D341Med (cell line): Measurements from ENCODE around the gene PTPRN.
"Not testable (repeated sequence)": the region's sequence is repeated elsewhere in the genome, so short reads cannot be mapped to it uniquely, and the experiment has no call there.

Source experiments
- DNase-seq: peaks from one replicate; pipeline ENCODE4 v3.0.0; 2012; ENCODE audit warnings: low spot score

The PTPRN gene

DNA sequence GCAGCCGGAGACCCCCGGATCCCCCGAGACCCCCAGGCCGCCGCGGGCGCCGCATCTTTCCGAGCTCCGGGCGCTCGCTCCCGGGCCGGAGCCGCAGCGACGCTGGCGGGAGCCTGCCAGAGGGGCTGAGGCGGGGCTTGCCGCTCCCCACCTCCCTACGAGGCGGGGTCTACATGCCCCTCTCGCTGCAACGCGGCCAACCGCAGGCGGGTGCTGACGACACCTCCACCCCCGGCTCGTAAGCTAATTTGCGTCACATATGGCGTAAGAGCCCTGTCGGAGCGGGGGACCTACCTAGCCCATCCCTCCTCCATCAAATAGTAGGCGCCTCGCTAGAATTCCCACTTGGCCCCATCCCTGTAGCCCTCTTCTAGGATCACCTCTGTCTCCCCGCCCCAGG lies at the start of gene PTPRN:
TSS of gene PTPRN (minus strand) at position 124 of the 400 bp plus-strand sequence. CDS start at position 55, 69 bp downstream.
- peak; percentile 82 for DNase-seq

DNA sequence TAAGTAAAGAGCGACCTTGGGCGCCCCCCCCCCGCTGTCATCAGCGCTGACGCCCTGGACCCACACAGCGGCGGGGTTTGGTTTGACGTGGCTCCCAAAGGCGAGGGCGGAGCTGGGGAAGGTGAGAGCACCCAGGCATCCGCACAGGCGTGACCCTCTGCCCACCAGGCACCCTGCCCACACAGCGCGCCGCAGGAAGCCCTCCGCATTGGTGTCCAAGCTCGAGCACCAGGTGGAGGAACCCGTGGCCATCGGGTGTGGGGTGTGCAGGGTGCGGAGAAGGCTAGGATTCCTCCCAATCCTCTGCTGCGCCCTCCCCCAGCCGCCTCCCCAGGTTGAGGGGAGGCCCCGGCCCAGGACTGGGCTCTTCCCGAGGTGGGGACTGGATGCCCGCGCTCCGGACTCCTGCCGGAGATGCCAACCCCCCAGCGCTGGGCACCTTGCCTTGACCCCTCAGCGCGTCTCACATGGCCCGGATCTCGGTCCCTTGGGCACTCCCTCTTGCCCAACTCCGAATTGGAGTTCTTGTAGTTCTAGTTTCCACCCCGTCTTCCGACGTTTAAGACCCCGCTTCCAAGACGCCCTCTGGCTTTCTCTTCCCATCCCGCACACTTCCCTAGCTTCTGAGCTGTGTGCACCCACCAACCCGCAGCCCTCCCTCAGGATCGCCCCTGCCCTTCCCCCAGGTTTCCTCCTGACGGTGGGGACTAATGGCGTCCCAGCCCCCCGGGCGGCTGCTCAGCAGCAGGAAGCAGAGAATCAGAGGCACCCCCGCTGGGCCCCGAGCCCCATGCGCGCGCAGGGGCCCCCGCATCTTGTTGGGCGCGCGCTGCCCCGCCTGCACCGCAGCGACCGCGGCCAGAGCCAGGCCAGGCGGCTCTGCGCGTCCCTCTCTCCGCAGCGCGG lies 49.2 kb upstream of the PTPRN start:
- DNase-seq, result peak; percentile 51

DNA sequence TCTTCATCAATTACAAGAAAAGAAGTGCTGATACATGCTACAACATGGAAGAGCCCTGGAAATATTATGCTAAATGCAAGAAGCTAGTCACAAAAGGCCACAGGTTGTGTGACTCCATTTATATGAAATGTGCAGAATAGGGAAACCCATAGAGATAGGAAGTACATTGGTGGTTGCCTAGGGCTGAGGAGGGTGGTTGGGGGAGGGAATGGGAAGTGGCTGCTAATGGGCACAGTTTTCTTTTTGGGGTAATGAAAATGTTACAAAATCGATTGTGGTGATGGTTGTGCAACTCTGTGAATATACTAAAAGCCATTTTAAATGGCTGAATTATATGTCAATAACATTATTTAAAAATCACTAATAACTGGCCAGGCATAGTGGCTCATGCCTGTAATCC lies 47.6 kb upstream of the PTPRN start:
- DNase-seq, result no peak

DNA sequence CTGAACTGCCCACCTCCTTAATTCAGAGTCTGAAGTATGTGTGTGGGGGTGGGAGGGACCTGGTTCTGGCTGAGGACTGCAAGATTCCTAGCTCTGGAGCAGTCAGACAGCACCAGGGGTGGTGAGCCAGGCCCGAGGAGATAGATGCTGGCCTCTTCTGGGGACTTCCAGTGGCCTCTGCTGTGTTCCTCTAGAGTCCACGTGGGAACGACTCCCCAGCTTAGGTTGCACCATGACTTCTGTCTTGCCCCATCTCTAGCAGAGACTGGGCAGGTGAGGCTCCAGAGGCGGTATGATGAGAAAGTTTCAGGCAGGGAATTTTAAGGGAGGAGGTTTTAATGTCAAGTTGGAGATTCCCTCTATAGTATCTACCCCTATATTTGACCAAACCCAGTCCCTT lies 45.4 kb upstream of the PTPRN start:
- DNase-seq, result peak; percentile 2

DNA sequence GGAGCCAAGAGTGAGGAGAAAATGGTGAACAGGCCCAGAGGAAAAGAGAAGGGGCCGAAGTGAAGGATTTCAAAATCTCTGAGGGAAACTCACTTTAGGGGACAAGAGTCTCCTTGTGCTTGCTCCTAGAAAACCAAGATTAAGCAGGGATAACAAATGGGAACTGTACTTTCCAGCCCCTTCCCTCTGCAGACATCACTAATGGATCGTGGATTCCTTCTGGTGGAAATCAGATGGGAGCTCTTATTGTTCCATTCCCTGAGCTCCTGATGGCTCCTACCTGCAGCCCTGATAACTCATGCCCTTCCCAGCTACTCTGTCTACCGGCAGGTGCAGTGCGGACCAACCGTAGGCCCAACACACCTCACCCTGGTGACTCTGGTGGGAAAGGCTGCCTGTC lies 43.9 kb upstream of the PTPRN start:
- no peak for DNase-seq

DNA sequence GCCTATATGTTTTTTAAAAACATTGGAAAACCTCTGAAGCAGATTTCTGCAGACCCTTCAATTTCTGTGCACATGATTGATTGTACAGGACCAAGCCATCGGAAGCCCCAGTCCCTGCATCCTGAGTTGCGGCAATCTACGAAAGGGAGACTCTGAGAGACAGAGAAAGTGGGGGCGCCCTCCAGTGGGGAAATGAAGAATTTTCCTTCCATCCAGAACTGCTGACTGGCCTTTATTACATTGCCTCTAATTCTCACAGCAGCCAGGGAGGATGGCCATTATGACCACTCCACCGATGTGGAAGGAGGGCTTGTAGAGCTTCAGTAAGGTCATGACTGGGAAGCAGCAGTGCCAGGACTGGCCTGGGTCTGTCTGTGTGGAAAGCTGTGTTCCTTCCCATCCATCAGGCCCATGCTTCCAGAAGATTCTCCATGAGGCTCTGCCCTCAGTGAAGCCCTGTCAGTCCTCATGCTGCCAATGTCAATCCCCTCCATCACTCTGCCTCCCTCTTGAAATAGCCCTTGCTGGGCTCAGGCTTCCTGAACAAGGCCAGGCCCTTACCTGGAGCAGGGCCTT lies 43.3 kb upstream of the PTPRN start:
- peak; percentile 76 for DNase-seq

DNA sequence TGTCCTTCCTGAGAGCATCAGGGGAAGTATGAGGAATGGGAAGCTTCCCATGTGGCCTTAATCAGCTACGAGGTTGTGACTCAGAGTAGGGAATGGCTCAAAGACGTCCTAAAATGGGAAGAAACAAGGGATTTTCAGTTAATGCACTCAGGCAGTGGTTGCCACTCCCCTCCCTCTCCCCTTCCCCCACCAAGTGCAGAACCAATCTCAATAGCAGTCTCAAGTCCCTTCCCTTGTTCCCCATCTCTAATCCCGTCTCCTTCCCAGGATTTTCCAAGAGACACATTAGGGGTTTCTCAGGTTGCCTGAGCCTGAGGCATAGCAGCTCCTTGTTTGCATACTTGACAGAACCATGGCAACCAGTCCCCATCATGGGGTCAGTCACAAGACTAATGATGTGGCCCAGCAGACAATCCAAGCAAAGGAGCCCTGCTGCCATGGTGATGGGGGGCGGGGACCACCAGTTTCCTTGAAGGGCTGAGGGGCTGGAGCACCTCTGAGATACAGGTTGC lies 41.6 kb upstream of the PTPRN start:
- peak; percentile 2 for DNase-seq

DNA sequence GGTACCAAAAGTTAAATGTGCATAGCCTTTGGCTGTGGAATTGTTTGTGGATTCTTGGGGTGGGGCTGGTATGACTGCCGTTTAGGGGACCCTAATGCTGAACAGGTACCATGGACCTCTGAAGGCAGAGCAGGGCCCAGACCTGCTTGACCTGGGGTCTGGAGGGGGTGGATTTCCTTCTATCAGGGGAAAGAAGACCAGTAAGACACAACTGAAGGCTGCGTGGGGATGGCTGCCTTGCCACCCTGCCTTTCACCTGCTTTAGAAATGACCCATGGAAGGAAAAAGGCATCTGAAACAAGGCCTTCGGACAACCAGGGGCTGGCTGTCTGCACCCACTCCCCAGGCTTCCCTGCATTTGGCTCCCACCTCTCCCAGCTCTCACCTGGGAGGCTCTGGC lies 41.0 kb upstream of the PTPRN start:
- DNase-seq, result no peak

DNA sequence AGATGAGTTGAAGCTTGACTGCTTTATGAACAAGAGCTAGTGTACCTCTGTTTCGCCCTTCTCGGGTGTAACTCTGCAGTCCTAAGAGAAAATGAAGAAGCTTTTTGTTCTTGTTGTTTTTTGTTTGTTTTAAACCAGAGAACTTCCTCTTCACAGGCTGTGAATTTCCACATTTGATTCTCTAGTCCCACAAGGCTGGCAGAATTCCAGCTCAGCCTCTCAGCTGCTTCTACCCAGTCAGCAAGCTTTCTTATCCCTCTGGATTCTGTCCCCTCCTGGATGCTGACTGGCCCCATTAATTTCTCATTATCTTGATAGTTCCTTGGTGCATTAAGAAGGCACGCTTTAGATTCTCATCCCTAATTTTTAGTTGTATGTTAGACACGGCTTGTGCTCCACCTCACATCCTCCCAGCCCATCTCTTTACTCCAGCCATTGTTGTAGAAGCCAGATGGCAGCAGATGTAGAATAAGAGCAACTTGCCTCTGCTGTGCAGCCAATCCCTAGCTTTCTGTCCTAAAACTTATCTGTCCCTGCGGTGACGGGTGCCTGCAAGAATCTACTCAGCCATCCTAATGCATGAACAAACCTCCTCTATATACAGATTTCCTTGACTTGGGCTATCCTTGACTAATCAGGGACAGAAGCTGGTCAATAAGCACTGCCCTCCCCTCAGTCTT lies 35.7 kb upstream of the PTPRN start:
- DNase-seq, result no peak

DNA sequence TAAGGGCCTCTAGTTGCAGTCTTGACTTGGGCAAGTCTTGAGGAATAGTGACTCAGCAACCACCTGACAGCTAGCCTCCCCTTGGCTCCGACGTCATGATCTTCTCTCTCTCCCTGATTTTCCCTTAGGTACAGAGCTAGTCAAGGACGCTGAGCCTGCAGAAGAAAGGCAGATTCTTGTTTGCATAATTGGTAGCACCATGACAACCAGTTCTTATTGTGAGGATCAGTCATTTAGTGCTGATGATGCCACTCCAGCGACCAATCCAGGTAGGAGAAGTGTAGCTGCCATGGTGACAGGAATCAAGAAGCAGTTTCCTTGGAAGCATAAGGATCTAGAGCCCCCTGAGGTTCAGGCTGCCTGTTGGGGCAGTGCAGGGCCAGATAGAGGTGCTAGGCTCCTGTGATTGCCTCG lies 26.2 kb upstream of the PTPRN start:
- DNase-seq, result no peak

DNA sequence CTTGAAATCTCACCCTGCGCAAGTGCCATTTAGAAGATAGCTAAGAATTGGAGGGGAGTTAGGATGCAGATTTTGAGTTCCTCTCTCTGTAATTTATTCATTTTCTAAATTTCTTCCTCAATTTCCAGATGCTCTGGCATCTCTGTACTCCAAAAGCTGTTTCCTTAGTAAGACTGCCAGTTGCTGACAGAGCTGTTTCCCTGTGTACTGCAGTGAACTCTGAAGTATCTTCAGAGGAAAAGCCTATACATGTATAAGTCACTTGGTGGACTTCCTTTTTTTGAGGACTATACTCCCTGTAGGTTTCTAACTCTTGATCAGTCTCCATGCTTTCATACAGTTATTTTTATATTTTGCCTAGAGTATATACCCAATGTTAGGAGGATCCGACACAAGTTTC lies 24.9 kb upstream of the PTPRN start:
- no peak for DNase-seq

DNA sequence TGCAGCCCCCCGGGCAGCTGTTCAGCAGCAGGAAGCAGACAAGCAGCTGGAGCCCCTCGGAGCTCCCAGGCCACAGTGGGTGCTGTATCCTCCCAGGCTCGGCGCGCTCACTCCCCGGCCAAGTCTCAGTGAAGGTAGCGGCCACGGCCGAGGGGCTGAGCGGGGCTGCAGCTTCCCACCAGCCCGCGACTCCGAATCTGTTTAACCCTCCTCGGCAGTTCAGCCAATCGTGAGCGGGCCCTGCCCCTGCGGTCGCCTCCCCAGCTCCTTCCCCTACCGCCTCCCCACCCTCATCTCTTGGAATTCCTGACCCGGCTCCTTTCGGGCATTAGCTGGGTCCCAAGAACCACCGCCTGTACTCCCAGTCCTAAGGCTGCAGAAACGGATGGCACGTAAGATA lies 23.3 kb upstream of the PTPRN start, which contains the start of gene RESP18:
TSS of gene RESP18 (minus strand) at position 203 of the 400 bp plus-strand sequence.
- no peak for DNase-seq

DNA sequence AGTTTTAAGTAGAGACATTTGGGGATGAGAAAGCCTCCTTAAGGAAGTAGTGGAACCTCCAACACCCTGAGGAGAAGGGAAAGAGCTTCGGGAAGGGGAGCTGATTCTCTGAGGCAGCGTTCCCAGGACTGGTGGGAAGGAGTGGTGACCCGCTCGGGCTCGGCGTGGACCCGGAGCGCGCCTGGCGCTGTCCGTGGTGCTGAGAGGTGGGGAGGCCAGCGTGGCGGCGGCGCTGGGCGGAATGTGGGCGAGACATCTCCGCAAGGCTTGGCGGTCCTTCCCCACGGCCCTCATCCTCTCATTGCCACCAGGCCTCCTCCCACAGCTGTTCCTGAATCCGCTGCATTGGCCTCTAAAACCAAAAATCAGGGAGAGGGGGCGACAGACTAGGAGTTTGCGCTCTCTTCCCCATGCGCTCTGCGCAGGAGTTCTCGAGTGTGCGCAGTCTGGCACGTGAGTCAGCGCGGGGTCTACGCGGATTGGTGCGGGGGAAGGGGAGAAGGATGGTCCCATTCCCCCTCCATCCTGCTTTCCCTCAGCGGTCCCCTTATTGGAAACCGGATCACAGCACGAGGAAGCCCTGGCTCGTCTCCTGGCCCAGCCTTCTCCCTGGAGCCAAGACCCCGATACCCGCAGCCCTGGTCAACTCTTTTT lies 22.5 kb upstream of the PTPRN start:
- no peak for DNase-seq

DNA sequence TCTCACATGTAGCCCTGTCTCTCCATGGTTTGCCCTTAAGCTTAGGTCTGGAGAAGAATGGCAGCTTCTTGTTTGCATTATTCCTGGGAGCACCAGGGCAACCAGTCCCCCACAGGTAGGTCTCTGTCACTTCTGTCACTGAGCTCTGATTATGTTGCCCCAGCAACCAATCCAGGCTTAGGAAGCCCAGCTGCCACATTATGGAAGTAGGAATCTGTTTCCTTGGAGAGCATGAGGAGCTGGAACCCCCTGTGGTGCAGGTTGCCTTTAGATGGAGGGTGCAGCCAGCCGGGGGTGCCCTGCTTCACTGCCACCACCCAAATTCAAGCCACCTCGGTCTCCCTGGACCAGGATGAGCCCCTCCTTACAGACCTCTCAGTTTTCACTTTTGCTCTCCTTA lies 18.5 kb upstream of the PTPRN start:
- peak; percentile 79 for DNase-seq

DNA sequence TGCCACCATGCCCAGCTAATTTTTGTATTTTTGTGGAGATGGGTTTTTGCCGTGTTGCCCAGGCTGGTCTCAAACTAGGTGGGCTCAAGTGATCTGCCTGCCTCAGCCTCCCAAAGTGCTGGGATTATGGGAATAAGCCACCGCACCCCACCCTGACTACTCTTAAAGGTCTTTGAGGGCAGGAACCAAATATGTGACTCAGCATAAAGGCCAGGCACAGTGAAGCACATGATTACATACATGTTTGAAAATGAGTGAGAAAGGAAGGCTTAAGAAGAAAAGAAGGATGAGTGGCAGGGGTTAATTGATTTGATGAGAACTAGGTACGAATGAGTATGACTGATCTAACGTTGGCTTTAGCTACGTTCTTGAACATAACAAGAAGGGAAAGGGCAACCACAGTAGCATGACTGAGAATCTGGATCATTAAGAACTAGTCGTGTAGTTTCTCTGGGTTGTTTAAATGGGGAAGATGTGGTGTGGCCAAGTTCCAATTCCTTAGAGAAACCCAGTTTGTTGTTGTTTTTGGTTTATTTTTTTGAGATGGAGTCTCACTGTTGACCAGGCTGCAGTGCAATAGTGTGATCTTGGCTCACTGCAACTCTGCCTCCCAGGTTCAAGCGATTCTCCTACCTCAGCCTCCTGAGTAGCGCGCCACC lies 16.6 kb upstream of the PTPRN start:
- no peak for DNase-seq

DNA sequence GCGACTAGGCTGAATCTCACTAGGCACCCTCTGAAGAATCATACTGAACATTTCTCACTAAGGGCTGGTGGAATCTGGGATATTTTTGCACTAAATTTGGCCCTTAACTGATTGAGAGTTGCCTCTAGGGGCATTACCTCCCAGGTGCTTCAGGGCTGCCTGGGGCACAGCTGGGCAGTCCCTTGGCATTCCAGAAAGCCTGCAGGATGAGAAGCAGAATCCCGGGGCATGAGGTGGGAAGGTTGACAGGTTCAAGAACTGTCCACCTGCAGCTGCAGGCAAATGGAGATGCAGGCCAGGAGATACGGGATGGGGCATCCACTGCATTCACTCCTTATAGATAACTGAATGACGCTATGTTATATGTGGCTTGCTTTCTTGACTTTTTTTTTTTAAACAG lies 15.9 kb upstream of the PTPRN start:
- no peak for DNase-seq

DNA sequence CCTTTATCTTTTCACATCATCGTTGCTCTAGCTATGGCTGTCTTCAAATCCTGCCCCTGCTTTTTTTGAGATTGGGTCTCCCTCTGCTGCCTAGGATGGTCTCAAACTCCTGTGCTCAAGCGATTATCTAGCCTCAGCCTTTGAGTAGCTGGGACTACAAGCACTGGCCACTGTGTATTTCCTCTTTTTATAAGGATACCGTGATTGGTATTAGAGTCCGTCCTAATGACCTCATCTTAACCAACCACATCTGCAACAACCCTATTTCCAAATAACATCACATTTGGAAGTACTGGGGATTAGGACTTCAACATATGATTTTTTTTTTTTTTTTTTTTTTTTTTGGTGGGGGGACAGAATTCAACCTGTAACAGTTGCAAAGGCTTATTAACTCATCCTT lies 14.2 kb upstream of the PTPRN start:
- no peak for DNase-seq

DNA sequence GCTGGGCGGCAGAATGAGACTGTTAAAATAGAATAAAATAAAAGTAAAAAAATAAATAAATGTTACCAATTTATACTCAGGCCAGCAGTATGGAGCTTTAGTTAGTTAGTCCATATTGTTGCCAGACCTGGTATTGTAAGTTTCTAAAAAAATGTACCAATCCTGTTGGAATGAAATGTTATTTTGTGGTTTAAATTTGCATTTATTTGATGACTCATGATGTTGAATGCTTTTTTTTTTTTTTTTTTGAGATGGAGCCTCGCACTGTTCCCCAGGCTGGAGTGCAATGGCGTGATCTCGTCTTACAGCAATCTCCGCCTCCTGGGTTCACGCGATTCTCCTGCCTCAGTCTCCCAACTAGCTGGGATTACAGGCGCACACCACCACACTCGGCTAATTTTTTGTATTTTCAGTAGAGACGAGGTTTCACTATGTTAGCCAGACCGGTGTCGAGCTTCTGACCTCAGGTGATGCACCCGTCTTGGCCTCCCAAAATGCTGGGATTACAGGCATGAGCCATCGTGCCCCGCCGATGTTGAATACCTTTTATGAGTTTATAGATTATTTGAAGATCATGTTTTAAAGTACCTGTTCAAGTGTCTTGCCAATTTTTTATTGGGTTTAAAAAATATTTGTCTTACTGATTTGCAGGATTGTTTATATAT lies 5.7 kb upstream of the PTPRN start:
- no peak for DNase-seq

DNA sequence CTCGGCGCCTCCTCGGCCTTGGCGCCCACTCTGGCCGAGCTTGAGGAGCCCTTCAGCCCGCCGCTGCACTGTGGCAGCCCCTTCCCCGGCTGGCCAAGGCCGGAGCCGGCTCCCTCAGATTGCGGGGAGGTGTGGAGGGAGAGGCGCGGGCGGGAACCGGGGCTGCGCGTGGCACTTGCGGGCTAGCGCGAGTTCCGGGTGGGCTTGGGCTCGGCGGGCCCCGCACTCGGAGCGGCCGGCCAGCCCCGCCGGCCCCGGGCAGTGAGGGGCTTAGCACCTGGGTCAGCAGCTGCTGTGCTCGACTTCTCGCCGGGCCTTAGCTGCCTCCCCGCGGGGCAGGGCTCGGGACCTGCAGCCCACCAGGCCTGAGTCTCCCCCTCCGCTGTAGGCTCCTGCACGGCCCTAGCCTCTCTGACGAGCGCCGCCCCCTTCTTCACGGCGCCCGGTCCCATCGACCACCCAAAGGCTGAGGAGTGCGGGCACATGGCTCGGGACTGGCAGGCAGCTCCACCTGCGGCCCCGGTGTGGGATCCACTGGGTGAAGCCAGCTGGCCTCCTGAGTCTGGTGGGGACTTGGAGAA lies 3.6 kb upstream of the PTPRN start:
- DNase-seq, result not testable (repeated sequence)
